Stimulated activated CD8-positive, alpha-beta memory T cell treated with anti-CD3 and anti-CD28 coated beads, Interleukin-12 subunit alpha, Interleukin-12 subunit beta, amount 100 ng/mL, for 4 hours (primary cell): Measurements from ENCODE around the gene FAM53A.
"Not testable (repeated sequence)": the region's sequence is repeated elsewhere in the genome, so short reads cannot be mapped to it uniquely, and the experiment has no call there.

Experiments
- DNase-seq: peaks from one replicate; pipeline ENCODE4 v3.0.0-alpha.2; 2020; ENCODE audit warnings: low read depth

The FAM53A gene

DNA sequence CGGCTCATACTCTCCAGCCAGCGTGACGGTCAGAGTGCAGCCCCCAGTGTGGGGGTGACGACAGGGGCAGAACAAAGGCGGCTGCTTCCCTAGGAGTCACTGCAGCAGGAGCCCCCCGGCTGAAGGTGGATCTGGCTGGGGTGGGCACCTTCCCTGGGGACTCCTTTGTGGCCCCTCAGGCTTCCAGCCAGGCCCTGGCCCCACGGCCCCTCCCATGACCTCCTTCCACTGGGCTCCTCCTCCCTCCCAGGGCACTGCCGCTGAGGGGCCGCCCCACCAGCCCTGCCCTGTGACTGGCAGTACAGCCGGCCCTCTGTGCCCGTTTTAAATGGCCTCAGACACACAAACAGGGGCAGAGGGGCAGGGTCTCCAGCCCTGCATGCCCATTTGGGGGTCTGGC, 61.9 kb downstream of the FAM53A start:
- DNase-seq, result no peak

- no peak for DNase-seq
These were observed 62.6 kb downstream of the FAM53A start for GRCh38 chr4:1621526-1621925.

DNA sequence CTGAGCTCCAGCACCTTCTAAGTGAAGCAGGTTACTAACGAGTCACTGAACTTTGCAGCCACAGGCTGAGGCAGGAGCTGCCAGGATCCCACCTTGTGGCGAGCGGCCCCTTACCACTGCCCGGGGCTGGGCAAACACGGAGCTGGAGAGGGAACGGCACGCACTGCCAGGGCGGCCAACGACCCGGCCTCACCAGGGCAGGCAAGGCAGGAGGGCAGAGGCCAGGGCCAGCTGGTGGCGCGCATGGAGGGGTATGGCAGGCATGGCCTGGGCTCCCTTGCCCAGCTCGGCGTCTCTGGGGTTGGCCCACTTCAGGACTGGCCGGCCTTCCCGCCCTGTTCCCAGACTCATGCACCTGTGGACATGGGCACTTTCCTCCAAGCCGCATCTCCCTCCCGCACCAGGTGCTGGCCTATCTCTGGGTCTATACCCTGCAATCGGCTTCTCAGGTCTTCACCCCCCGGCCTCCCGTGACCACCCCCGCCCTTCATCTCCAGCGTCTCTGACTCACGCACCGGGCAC, 64.9 kb downstream of the FAM53A start:
- no peak for DNase-seq

DNA sequence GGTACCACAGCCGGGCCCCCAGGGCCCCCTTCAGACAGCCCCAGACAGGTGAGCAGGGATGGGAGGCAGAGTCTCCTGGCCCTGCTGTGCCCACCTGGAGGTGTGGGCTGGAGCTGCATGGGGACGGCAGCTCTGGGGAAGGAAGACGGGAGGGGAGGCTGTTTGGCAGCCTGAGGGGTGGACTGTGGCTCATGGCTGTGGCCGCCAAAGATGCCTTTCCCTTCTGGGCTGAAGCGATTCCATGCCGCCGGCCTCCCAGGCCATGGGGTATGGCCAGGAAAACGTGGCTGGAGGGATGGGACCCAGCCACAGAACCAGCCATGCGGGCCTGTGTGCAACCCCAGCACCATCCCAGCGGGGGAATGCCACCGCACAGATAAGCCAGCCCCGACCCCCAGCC, 65.7 kb downstream of the FAM53A start:
- no peak for DNase-seq

DNA sequence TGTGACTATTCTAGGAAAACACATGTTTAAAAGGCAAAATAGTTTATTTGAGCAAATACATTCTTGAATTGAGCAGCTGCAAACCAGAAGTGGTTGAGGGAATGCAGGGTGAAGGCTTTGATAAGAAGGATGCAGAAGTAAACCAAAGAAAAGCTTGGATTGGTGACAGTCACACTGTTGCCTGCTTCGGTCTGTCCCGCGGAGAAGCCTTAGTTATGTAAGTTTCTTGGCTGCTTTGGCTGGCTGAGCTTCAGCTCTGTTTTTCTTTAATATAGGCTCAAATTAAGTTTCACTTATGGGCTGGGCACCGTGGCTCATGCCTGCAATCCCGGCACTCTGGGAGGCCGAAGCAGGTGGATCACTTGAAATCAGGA, 67.6 kb downstream of the FAM53A start:
- no peak for DNase-seq

- DNase-seq, result no peak
These were observed 68.1 kb downstream of the FAM53A start for GRCh38 chr4:1615786-1616556.

GRCh38 chr4:1614854-1615595, 69.1 kb downstream of the FAM53A start:
- DNase-seq, result no peak

GRCh38 chr4:1614502-1614853, 69.6 kb downstream of the FAM53A start:
- DNase-seq, result no peak

DNA sequence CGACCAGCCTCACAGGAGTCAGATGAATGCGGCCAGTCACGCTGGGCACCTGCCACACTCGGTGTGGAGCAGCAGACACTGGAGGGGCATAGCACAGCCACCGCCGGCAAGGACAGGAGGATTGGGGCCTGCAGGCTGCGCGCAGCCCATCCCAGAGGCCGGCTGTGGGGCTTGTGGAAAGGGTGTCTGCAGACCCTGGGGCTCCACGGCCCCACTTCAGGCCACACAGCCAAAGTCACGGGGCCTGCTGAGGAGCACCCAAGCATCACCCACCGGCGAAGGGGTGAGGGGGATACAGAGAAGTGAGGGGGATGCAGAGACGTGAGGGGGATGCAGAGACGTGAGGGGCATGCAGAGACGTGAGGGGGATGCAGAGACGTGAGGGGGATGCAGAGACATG, 70.1 kb downstream of the FAM53A start:
- no peak for DNase-seq

DNA sequence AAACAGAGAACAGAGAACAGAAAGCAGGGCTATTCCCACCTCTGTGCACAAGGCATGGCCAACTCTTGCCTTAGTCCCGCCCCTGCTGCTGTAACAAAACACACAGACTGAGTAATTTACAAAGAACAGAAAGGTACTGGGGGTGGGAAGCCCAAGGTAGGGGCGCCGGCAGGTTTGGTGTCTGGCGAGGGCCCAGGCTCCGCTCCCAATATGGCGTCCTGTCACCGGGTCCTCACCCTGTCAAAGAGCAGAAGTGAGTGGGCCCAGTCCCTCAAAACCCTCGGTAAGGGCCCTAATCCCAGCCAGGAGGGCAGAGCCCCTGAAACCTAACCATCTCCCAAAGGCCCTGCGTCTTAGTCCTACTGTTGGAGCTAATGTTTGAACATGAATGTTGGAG, 71.0 kb downstream of the FAM53A start:
- no peak for DNase-seq

- DNase-seq, result no peak
These were observed 71.6 kb downstream of the FAM53A start for GRCh38 chr4:1612278-1613098.

DNA sequence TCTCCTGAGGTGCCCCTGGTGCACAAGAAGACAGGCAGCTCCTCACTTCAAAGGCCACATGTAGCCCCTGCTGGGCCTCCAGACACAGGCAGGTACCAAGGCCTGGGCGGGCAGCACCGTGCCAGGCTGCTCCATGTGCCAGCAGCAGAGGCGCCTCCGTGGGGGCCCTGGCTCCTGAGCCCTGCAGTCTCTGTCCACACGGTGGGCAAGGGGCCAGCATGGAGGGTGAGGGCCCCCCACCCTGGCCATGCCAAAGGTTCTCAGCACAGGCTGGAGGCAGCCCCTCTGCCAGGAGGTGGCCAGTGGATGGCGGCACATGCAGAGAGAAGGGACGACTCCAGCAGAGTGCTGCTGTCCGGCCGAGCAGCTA, 72.6 kb downstream of the FAM53A start:
- no peak for DNase-seq

- DNase-seq, result no peak
These were observed 73.2 kb downstream of the FAM53A start for GRCh38 chr4:1610791-1611500.

DNA sequence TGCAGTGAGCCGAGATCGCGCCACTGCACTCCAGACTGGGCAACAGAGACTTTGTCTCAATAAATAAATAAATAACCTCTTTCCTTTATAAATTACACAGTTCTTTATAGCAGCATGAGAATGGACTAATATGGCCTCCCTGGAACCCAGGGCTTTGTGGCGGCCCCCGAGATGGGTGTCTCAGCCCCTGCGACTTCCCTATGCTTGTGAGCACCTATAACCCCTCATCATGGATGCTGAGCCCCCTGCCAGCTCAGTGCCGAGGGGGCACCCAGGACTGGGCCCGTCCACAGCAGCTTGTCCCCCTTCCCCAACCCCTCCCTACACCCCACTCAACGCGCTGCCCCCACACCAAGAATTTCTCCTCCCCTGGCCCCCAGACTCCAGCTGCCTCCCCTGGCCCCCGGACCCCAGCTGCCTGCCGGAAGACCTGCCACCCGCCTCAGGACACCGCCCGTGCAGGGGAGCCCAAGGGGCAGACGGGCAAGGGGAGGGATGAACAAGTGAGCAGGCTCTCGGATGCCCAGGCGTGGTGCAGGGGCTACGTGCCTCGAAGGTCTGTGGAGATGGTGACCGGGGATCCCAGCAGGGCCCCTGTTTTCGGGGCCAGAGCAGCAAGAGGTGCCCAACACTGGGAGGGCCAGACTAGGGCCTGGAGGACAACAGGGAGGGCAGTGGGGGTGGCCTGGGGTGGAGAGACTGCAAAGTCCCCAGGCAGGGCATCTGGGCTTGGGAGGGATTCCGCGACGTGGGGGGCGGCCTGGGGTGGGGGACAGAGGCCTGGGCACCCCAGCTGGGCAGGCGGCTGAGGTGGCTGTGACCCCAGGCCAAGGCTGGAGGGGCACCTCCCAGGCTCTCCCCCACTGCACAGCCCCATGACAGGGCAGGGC, 74.0 kb downstream of the FAM53A start:
- no peak for DNase-seq

- DNase-seq, result no peak
These were observed 75.2 kb downstream of the FAM53A start for GRCh38 chr4:1608821-1609500.

DNA sequence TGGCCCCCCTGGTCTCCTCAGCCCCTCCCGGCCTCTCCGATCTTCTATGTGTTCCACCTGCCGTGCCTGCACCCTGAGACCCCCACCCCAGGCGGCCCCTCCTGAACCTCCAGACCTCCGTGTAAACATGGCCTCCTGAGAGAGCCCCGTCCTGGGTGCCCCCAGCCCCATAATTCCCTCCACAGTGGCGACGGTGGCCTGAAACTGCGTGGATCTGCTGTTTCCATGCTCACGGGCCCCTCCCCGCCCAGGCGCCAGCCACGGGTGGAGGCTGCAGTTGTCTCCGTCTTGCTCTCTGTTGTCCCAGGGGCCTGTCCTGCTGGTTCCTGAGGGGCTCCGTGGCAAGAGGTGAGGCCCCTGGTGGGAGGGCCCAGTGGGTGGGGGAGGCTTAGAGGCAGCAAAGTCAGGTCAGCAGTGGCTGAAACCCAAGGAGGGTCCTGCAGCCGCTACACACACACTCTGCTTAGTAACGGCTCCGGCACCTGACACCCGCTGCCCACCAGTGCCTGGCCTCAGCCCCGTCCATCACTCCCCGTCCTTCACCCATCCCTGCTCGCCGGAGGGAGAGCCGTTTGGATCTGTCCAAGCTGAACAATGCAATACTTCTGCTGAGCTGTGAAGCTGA, 75.8 kb downstream of the FAM53A start:
- no peak for DNase-seq

DNA sequence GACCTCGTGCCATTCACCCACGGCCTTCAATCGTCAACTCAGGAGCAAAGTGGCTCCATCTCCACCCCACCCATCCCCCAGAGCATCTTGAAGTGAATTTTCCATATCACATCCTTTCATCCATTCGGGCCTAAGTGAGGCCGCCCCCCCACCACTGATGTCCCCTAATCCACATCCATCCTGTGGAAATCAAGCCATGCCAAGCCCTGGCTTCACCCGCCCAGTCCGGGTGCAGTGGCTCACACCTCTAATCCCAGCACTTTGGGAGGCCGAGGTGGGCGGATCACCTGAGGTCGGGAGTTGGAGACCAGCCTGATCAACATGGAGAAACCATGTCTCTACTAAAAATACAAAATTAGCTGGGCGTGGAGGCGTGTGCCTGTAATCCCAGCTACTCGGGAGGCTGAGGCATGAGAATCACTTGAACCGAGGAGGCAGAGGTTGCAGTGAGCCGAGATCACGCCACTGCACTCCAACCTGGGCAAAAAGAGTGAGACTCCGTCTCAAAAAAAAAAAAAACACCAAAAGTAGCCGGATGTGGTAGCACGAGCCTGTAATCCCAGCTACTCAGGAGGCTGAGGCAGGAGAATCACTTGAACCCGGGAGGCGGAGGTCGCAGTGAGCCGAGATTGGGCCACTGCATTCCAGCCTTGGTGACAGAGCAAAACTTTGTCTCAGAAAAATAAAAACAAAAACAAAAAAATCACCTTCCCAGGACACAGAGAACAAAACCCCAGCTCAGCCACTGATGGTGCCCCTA, 76.5 kb downstream of the FAM53A start:
- not testable (repeated sequence) for DNase-seq

DNA sequence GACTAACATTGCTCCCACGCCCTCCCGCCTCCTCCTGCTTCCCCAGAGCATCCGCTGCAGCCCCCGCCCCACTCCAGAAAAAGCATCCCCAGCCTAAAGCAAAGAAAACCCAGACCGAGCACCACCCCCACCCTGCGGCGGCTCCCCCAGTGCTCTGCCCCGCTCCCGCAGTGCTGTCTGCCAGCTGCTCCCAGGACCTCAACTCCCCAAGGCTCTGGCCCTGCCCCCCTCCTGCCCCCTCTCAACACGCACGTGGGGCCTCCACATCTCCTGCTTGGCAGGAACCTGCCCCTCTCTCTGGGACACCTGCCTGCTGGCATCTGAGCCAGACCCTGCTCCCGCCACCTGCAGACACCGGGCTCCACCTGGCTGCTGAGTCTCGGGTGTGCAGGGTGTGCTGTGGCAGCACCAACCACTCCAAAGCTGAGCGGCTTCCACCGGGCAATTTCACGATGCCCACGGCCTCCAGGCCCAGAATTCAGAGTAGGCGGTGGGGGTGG, 79.4 kb downstream of the FAM53A start:
- DNase-seq, result no peak

DNA sequence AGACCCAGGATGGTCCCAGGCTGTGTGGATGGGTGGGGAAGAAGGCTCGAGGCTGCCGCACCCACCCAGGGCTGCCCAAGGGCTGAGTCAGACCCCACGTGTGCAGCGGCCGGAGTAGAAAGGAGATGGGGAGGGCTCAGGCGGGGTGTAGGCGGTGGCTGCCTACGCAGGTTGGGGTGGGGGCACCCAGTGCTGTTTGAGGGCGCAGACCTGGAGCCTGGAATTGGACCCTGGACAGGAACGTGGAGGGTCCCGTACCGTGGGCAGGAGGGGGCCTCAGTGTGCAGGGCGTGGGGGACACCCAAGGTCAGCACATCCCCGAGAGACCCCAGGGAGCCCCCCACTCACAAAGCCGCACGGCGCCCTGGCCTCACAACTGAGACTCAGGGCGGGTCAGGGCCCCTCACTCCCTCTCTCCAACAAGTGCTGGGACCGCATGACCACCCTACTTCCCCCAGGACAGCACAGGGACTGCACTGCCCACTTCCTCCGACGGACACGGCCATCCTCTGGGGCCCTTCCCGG, 79.9 kb downstream of the FAM53A start:
- DNase-seq, result no peak
